Endothelial cell (in vitro differentiated cells): ENCODE data around the gene SIRPA. TPM values are rescaled to one million over a fixed set of nuclear protein-coding genes. Genes with fewer than 3 reads are reported as not detected.

Source experiments
- DNase-seq: peaks from one replicate; pipeline ENCODE4 v3.0.0; 2021; ENCODE audit warnings: low spot score
- H3K27ac Mint-ChIP-seq: one replicate; pipeline ENCODE4 v1.8.0; 2021; ENCODE audit warnings: mixed read lengths, inconsistent platforms; ENCODE audit not compliant: unreplicated experiment
- H3K27me3 Mint-ChIP-seq: one replicate; pipeline ENCODE4 v1.8.0; 2021; ENCODE audit warnings: mild to moderate bottlenecking, moderate library complexity, mixed read lengths, inconsistent platforms; ENCODE audit not compliant: unreplicated experiment
- H3K36me3 Mint-ChIP-seq: one replicate; pipeline ENCODE4 v1.8.0; 2021; ENCODE audit warnings: mild to moderate bottlenecking, low read depth, mixed read lengths, inconsistent platforms; ENCODE audit not compliant: unreplicated experiment
- H3K4me1 Mint-ChIP-seq: one replicate; pipeline ENCODE4 v1.8.0; 2021; ENCODE audit warnings: mild to moderate bottlenecking, mixed read lengths, inconsistent platforms; ENCODE audit not compliant: unreplicated experiment
- H3K4me3 Mint-ChIP-seq: one replicate; pipeline ENCODE4 v1.8.0; 2021; ENCODE audit warnings: mild to moderate bottlenecking, mixed read lengths, inconsistent platforms; ENCODE audit not compliant: unreplicated experiment
- H3K9me3 Mint-ChIP-seq: one replicate; pipeline ENCODE4 v1.8.0; 2021; ENCODE audit warnings: mixed read lengths, inconsistent platforms; ENCODE audit not compliant: unreplicated experiment
- total RNA-seq: library from RNA; stranded (reverse); fragmentation: NEBNext Ultra II Directional; extraction: Animal tissue kit (Norgen Biotek cat#: 25700); gene quantifications from one replicate; pipeline ENCODE4 v1.2.1, GENCODE V29; 2021; ENCODE audit not compliant: unreplicated experiment
- TF ChIP-seq, protein P1 (sequence below): fragments of 200-600 bp; sonication (generic); IDR thresholded peaks from one replicate; pipeline ENCODE4 v1.5.0; 2021; ENCODE audit warnings: antibody characterized with exemption; ENCODE audit not compliant: unreplicated experiment

The SIRPA gene
- total RNA-seq, 1 donor from 2014 or later = 132 TPM

GRCh38 chr20:1979106-1979778, 84.0 kb downstream of the SIRPA start:
- Mint-ChIP-seq H3K27me3 (peaks cover 3% of the 10 kb centered on the region), H3K27ac (no peak overlapping the region), H3K9me3 (no peaks in the 10 kb centered on the region), H3K4me1 (no peaks in the 10 kb centered on the region), H3K4me3 (no peak overlapping the region), H3K36me3 (no peaks in the 10 kb centered on the region)
- TF ChIP-seq, protein P1, sequence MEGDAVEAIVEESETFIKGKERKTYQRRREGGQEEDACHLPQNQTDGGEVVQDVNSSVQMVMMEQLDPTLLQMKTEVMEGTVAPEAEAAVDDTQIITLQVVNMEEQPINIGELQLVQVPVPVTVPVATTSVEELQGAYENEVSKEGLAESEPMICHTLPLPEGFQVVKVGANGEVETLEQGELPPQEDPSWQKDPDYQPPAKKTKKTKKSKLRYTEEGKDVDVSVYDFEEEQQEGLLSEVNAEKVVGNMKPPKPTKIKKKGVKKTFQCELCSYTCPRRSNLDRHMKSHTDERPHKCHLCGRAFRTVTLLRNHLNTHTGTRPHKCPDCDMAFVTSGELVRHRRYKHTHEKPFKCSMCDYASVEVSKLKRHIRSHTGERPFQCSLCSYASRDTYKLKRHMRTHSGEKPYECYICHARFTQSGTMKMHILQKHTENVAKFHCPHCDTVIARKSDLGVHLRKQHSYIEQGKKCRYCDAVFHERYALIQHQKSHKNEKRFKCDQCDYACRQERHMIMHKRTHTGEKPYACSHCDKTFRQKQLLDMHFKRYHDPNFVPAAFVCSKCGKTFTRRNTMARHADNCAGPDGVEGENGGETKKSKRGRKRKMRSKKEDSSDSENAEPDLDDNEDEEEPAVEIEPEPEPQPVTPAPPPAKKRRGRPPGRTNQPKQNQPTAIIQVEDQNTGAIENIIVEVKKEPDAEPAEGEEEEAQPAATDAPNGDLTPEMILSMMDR = no peak
- DNase-seq = no peak

DNA sequence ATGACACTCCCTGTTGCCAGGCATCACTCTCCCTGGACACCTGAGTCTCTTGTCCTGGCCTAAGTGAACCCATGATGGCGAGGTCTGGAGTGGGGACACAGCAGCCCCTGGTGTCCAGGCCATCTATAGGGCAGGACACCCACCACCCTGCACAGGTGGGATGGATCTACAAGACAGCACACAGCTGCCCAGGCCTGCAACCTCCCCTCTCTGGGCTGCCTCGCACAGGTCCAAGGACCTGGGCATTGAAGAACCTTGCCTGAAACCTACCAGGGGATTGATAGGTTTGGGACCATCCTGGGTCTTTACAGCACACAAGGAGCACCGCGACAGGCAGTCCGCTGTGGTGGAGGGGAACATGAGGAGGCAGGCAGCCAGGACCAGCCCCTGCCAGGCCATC, 87.5 kb downstream of the SIRPA start:
- no peak overlapping the region for H3K27ac Mint-ChIP-seq
- no peaks in the 10 kb centered on the region for H3K36me3 Mint-ChIP-seq
- H3K4me1 Mint-ChIP-seq = no peaks in the 10 kb centered on the region
- peaks cover 3% of the 10 kb centered on the region for H3K27me3 Mint-ChIP-seq
- no peak for DNase-seq
- no peak overlapping the region for H3K4me3 Mint-ChIP-seq
- H3K9me3 Mint-ChIP-seq = no peaks in the 10 kb centered on the region
- TF ChIP-seq, protein P1 = no peak

DNA sequence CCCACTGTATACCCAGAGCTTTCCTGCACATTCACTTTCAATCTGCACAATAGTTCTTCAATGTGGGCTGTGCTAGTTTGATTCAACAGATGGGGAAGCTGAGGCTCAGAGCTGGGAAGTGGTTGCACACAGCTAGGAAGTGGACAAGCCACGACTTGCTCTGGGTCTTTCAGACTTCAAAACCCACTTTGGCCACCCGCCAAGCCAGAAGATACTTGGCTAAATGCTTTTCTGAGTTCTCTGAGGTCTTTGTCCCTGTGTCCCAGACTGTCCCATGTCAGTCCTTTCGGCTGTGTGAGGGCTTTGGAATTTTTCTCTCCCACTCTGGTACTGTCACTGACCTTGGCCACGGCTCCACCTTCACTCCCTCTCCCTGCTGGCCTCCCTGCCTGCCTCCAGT, 88.1 kb downstream of the SIRPA start:
- H3K27ac Mint-ChIP-seq = no peak overlapping the region
- TF ChIP-seq, protein P1 = no peak
- no peaks in the 10 kb centered on the region for H3K4me1 Mint-ChIP-seq
- H3K9me3 Mint-ChIP-seq = no peaks in the 10 kb centered on the region
- no peak overlapping the region for H3K4me3 Mint-ChIP-seq
- no peak for DNase-seq
- H3K36me3 Mint-ChIP-seq = no peaks in the 10 kb centered on the region
- peaks cover 4% of the 10 kb centered on the region for H3K27me3 Mint-ChIP-seq

- Mint-ChIP-seq H3K4me1 (no peaks in the 10 kb centered on the region), H3K36me3 (no peaks in the 10 kb centered on the region), H3K27me3 (peaks cover 4% of the 10 kb centered on the region), H3K9me3 (no peaks in the 10 kb centered on the region), H3K4me3 (no peak overlapping the region), H3K27ac (no peak overlapping the region)
- DNase-seq = no peak
- TF ChIP-seq, protein P1 = no peak
Measured at GRCh38 chr20:1987826-1988225, 92.6 kb downstream of the SIRPA start.

Other genes with a start within 250 kb of the SIRPA start
- gene SIRPG, start 237.6 kb upstream of the SIRPA start, total RNA-seq = not detected
- gene PDYN, start 98.7 kb downstream of the SIRPA start, total RNA-seq = not detected
- 31.3 TPM for gene STK35, start 206.4 kb downstream of the SIRPA start, total RNA-seq